ENCODE results near the gene IRF9. TPM values are rescaled to one million over a fixed set of nuclear protein-coding genes. Genes with fewer than 3 reads are reported as not detected.
A peak's percentile ranks its signal among the peaks of the same experiment; 100 is the strongest.

Gene IRF9
- total and polyA plus RNA-seq, 2 of the 13 experiments (the other 11 are each of a cell fraction or from before 2014, with no cell fraction given), result 14.9 to 49.7 TPM

DNA sequence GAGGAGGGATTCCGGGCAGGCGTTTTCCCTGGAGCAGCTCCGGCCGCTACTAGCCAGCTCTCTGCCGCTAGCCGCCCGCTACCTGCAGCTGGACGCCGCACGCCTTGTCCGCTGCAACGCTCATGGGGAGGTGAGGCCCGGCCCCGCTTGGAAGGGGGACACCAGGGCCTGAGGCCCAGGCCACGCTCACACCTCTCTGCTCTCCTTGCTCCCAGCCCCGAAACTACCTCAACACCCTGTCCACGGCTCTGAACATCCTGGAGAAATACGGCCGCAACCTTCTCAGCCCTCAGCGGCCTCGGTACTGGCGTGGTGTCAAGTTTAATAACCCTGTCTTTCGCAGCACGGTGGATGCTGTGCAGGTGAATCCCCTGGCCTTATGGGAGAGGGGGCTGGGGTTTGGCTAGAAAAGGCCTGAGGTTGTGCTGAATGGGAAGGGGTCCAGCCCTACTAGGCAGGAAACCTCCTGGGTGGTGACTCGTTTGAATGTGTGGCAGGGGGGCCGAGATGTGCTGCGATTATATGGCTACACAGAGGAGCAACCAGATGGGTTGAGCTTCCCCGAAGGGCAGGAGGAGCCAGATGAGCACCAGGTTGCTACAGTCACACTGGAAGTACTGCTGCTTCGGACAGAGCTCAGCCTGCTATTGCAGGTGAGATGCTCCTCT, 13.2 kb upstream of the IRF9 start:
- H3K4me3 ChIP-seq (replicated peaks in 1 of 3; ENCODE audit: insufficient read depth in 1 of 3, low read depth in 2 of 3, low read length in 3 of 3), result peak overlapping the region; percentile 91 to 100 (median 96)
- CTCF ChIA-PET (ENCODE audit: low intra/inter-chr PET ratio, low total read pairs), result interaction anchor here (1.0 kb wide), 1 partner anchor 149 kb away, joined by 3 read pairs; no protein-coding TSS in a partner anchor
- H3K4me2 ChIP-seq (ENCODE audit: low read depth, low read length), result peak overlapping the region; percentile 98
- peaks cover 40% of the 10 kb centered on the region for H3K79me2 ChIP-seq (ENCODE audit: insufficient read depth, low read length)
- in situ Hi-C loops (cut with HindIII; ENCODE audit: extremely low pct_ligation_motif_present, low pct_unique_long_range_greater_than_20kb) (loop anchor here (25.0 kb wide), 1 partner anchor 836 kb away; the partner anchor contains the start of genes BCL2L2, PABPN1 and PPP1R3E), intact Hi-C loops (cut with micrococcal nuclease; ENCODE audit: unreplicated experiment) (no loop called here)
- peaks cover 7% of the 10 kb centered on the region for H4K20me1 ChIP-seq (ENCODE audit: insufficient read depth, low read length)
- peaks cover 0 to 3% of the 10 kb centered on the region in 2 experiments; a peak in 1 of 5 replicates for H3K27me3 ChIP-seq (ENCODE audit: control insufficient read depth in 1 of 2, insufficient read depth in 2 of 2, low read length in 2 of 2)
- no peak overlapping the region for H2AFZ ChIP-seq (ENCODE audit: low read length)
- peaks cover 40 to 56% of the 10 kb centered on the region in 2 experiments for H3K36me3 ChIP-seq (replicated peaks in 1 of 2; ENCODE audit: control insufficient read depth in 1 of 2, insufficient read depth in 2 of 2, low read length in 2 of 2)
- WGBS (ENCODE audit: low lambda C conversion rate), result 2% methylated on average over 27 of the region's 29 CpGs
- DNase-seq (ENCODE audit: low spot score), result no peak
- POLR2A ChIA-PET, result interaction anchor here (0.9 to 8.5 kb wide), 17 partner anchors 11 to 537 kb away, joined by 3 to 279 read pairs (median 33); partner anchors contain the start of genes CHMP4A, CIDEB, DCAF11 and FITM1
- ATAC-seq, result peak; percentile 5
- peak overlapping the region; percentile 86 for H3K9ac ChIP-seq (ENCODE audit: insufficient read depth, low read depth, low read length)
- peak; percentile 30 for FAIRE-seq
- H3K27ac ChIP-seq (ENCODE audit: extremely low read length, insufficient read depth, low read length), result peak overlapping the region; percentile 45
- H3K9me3 ChIP-seq (ENCODE audit: low read length), result no peaks in the 10 kb centered on the region
- TSS peak; percentile 63 for BruUV-seq (replicated peaks)
- H3K4me1 ChIP-seq (ENCODE audit: insufficient read depth, low read length), result peaks cover 51% of the 10 kb centered on the region
- TF ChIP-seq ZNF7 (CRISPR knock-in tag; IDR thresholded peaks at IDR 0.05), result no peak
- peak; percentile 42; the same call in 1 of the 2 replicates for TF ChIP-seq ZNF451 (CRISPR knock-in tag; IDR thresholded peaks at IDR 0.05)
- TF ChIP-seq ZNF44 (CRISPR knock-in tag; IDR thresholded peaks at IDR 0.05), result 0 out of 2 replicates have a peak, but pooled peaks have one; percentile 80
- TF ChIP-seq, protein P1, sequence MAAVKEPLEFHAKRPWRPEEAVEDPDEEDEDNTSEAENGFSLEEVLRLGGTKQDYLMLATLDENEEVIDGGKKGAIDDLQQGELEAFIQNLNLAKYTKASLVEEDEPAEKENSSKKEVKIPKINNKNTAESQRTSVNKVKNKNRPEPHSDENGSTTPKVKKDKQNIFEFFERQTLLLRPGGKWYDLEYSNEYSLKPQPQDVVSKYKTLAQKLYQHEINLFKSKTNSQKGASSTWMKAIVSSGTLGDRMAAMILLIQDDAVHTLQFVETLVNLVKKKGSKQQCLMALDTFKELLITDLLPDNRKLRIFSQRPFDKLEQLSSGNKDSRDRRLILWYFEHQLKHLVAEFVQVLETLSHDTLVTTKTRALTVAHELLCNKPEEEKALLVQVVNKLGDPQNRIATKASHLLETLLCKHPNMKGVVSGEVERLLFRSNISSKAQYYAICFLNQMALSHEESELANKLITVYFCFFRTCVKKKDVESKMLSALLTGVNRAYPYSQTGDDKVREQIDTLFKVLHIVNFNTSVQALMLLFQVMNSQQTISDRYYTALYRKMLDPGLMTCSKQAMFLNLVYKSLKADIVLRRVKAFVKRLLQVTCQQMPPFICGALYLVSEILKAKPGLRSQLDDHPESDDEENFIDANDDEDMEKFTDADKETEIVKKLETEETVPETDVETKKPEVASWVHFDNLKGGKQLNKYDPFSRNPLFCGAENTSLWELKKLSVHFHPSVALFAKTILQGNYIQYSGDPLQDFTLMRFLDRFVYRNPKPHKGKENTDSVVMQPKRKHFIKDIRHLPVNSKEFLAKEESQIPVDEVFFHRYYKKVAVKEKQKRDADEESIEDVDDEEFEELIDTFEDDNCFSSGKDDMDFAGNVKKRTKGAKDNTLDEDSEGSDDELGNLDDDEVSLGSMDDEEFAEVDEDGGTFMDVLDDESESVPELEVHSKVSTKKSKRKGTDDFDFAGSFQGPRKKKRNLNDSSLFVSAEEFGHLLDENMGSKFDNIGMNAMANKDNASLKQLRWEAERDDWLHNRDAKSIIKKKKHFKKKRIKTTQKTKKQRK (IDR thresholded peaks at IDR 0.05; ENCODE audit: low read length), result no peak
- no peak for TF ChIP-seq SNRNP70 (IDR thresholded peaks at IDR 0.05; ENCODE audit: low read depth, low read length)
- peak; percentile 91; the same call in 1 of the 2 replicates for TF ChIP-seq MED13 (CRISPR knock-in tag; IDR thresholded peaks at IDR 0.05)
- peak; percentile 65 for TF ChIP-seq ZNF225 (CRISPR knock-in tag; IDR thresholded peaks at IDR 0.05)
- no peak for TF ChIP-seq MIER2 (CRISPR knock-in tag; IDR thresholded peaks at IDR 0.05)
- TF ChIP-seq, protein P2, sequence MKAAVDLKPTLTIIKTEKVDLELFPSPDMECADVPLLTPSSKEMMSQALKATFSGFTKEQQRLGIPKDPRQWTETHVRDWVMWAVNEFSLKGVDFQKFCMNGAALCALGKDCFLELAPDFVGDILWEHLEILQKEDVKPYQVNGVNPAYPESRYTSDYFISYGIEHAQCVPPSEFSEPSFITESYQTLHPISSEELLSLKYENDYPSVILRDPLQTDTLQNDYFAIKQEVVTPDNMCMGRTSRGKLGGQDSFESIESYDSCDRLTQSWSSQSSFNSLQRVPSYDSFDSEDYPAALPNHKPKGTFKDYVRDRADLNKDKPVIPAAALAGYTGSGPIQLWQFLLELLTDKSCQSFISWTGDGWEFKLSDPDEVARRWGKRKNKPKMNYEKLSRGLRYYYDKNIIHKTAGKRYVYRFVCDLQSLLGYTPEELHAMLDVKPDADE (CRISPR knock-in tag; IDR thresholded peaks at IDR 0.05), result no peak; the same call in 1 of the 2 replicates
- 0 out of 2 replicates have a peak, but pooled peaks have one; percentile 70 for TF ChIP-seq ZNF577 (CRISPR knock-in tag; IDR thresholded peaks at IDR 0.05; ENCODE audit: borderline replicate concordance, low read depth)
- no peak for TF ChIP-seq ZNF546 (CRISPR knock-in tag; conservative IDR thresholded peaks at IDR 0.05)
- no peak; the same call in 1 of the 2 replicates for TF ChIP-seq ZNF138 (CRISPR knock-in tag; IDR thresholded peaks at IDR 0.05; ENCODE audit: low read depth)
- no peak for TF ChIP-seq FOSL1 (CRISPR knock-in tag; IDR thresholded peaks at IDR 0.05; ENCODE audit: borderline replicate concordance)
- no peak for TF ChIP-seq ZNF780A (CRISPR knock-in tag; IDR thresholded peaks at IDR 0.05)
- no peak for TF ChIP-seq TCF7L2 (IDR thresholded peaks at IDR 0.05; ENCODE audit: low read depth, low read length)
- 0 out of 2 replicates have a peak, but pooled peaks have one; percentile 92 for TF ChIP-seq ZNF660 (CRISPR knock-in tag; IDR thresholded peaks at IDR 0.05; ENCODE audit: borderline replicate concordance, low read depth)
- 0 out of 2 replicates have a peak, but pooled peaks have one; percentile 10 for TF ChIP-seq RARG (CRISPR knock-in tag; IDR thresholded peaks at IDR 0.05; ENCODE audit: low read depth)
- TF ChIP-seq HMG20B (CRISPR knock-in tag; conservative IDR thresholded peaks at IDR 0.05), result no peak

Data from HepG2 (cell line).